BJ (cell line): ENCODE measurements around the gene NCOA3. TPM values are rescaled to one million over a fixed set of nuclear protein-coding genes. Genes with fewer than 3 reads are reported as not detected.

ENCODE experiments used
- CTCF ChIA-PET: fragments of 350-600 bp; formaldehyde crosslinking; extraction: SDS; loops from one replicate; lab custom pipeline; 2021; ENCODE audit warnings: antibody characterized with exemption, inconsistent platforms; lab: Yijun Ruan, JAX
- POLR2A ChIA-PET: fragments of 300-600 bp; sonication (Branson Sonifier 250); formaldehyde crosslinking; extraction: SDS; loops from one replicate; lab custom pipeline; 2021; ENCODE audit warnings: antibody characterized with exemption; lab: Charles Lee
- DNase-seq: peaks from one replicate; pipeline ENCODE4 v3.0.0-alpha.2; 2011; ENCODE audit warnings: low read depth
- H3K27me3 ChIP-seq: 2 replicates; pipeline ENCODE4 v1.6.0; 2011; ENCODE audit warnings: low read length; ENCODE audit not compliant: control insufficient read depth, insufficient read depth
- H3K36me3 ChIP-seq: 2 replicates; pipeline ENCODE4 v1.5.1; 2011; ENCODE audit warnings: low read length; ENCODE audit not compliant: control insufficient read depth, insufficient read depth
- H3K4me3 ChIP-seq: 2 replicates; pipeline ENCODE4 v1.5.1; 2011; ENCODE audit warnings: low read depth, mild to moderate bottlenecking, control low read depth, low read length
- polyA plus RNA-seq: library from polyadenylated mRNA; depleted of rRNA; stranded (reverse); fragments of >200 nt; gene quantifications from 2 replicates; pipeline ENCODE4 v1.2.3, GENCODE V29; 2011
- TF ChIP-seq, protein P1 (sequence below): IDR thresholded peaks from 2 replicates; pipeline ENCODE4 v1.5.1; 2011; ENCODE audit warnings: low read depth, mild to moderate bottlenecking, control low read depth, inconsistent platforms, low read length, moderate library complexity; ENCODE audit not compliant: insufficient read depth

Gene NCOA3
- polyA plus RNA-seq, 1 experiment = 23.6 TPM

DNA sequence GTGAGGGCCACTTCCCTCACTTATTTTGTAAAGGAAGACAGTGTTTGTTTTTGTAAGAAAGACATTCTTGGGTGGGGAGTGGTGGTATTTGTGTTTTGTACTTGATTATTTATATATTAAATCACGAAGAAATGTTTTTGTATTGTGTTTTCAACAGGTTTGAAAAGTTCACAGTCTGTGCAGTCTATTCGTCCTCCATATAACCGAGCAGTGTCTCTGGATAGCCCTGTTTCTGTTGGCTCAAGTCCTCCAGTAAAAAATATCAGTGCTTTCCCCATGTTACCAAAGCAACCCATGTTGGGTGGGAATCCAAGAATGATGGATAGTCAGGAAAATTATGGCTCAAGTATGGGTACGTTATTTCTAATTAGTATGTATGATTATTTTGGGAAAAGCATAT lies 137.2 kb downstream of the NCOA3 start:
- CTCF ChIA-PET = no interaction called here
- no peak for DNase-seq
- peaks cover 13% of the 10 kb centered on the region for H3K36me3 ChIP-seq
- TF ChIP-seq, protein P1, sequence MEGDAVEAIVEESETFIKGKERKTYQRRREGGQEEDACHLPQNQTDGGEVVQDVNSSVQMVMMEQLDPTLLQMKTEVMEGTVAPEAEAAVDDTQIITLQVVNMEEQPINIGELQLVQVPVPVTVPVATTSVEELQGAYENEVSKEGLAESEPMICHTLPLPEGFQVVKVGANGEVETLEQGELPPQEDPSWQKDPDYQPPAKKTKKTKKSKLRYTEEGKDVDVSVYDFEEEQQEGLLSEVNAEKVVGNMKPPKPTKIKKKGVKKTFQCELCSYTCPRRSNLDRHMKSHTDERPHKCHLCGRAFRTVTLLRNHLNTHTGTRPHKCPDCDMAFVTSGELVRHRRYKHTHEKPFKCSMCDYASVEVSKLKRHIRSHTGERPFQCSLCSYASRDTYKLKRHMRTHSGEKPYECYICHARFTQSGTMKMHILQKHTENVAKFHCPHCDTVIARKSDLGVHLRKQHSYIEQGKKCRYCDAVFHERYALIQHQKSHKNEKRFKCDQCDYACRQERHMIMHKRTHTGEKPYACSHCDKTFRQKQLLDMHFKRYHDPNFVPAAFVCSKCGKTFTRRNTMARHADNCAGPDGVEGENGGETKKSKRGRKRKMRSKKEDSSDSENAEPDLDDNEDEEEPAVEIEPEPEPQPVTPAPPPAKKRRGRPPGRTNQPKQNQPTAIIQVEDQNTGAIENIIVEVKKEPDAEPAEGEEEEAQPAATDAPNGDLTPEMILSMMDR = no peak
- no peak overlapping the region for H3K4me3 ChIP-seq
- H3K27me3 ChIP-seq = no peaks in the 10 kb centered on the region
- POLR2A ChIA-PET = no interaction called here

DNA sequence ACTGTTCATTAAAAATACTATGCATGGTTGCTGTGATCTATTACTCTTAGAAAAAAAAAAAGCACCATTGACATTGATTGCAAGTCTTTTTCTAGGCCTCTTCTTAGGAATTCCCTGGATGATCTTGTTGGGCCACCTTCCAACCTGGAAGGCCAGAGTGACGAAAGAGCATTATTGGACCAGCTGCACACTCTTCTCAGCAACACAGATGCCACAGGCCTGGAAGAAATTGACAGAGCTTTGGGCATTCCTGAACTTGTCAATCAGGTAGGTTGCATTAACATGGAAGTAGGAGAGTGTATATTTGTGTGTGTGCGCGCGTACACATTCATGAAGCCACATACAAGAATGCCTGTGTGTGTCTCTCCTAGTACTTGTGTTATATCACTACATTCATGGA lies 140.4 kb downstream of the NCOA3 start:
- CTCF ChIA-PET = interaction anchor here (0.9 kb wide), 1 partner anchor 10 kb away, joined by 4 read pairs; no protein-coding TSS in a partner anchor
- Histone ChIP-seq H3K27me3 (no peaks in the 10 kb centered on the region), H3K4me3 (no peak overlapping the region), H3K36me3 (peaks cover 8% of the 10 kb centered on the region)
- POLR2A ChIA-PET = no interaction called here
- TF ChIP-seq, protein P1 = no peak
- DNase-seq = no peak

DNA sequence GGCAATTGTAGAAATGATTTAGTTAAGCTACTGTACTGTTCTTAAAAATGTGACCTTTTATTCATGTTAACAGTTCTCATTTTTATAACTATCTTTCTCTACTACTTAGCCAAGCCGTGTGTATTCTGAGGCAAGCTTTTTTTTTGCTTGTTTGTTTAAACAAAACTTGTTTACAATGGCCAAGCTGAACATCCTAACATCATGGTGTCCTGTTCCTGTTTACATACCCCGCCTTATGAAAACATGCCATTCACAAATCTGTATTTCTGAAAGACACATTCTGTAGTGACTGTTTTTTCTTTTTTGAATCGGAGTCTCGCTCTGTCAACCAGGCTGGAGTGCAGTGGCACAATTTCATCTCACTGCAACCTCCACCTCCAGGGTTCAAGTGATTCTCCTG lies 140.9 kb downstream of the NCOA3 start:
- no peak for DNase-seq
- CTCF ChIA-PET = interaction anchor here (0.9 kb wide), 1 partner anchor 10 kb away, joined by 4 read pairs; no protein-coding TSS in a partner anchor
- Histone ChIP-seq H3K36me3 (peaks cover 8% of the 10 kb centered on the region), H3K4me3 (no peak overlapping the region), H3K27me3 (no peaks in the 10 kb centered on the region)
- POLR2A ChIA-PET = no interaction called here
- TF ChIP-seq, protein P1 = no peak

DNA sequence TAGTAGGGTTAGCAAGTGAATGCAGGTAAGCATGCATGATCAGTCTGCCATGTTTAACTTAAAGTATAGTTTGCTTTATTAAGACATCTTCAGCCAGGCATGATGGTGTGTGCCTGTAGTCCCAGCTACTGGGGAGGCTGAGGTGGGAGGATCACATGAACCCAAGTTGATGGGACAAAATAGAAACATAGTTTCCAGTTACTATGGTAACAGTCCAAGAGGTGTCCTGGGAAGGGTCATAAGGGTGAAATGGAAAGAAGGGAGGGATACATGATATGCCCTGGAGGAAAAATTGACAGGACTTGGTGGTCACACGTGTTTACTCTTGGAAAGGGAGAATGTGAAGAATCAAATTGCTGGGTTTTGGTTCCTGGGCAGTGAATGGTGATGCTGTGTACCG lies 143.9 kb downstream of the NCOA3 start:
- H3K4me3 ChIP-seq = no peak overlapping the region
- peaks cover 12% of the 10 kb centered on the region for H3K36me3 ChIP-seq
- ChIA-PET CTCF (interaction anchor here (0.6 to 1.6 kb wide), 2 partner anchors 132 to 975 kb away, joined by 4 read pairs; no protein-coding TSS in a partner anchor), POLR2A (no interaction called here)
- DNase-seq = no peak
- H3K27me3 ChIP-seq = no peaks in the 10 kb centered on the region
- TF ChIP-seq, protein P1 = no peak

DNA sequence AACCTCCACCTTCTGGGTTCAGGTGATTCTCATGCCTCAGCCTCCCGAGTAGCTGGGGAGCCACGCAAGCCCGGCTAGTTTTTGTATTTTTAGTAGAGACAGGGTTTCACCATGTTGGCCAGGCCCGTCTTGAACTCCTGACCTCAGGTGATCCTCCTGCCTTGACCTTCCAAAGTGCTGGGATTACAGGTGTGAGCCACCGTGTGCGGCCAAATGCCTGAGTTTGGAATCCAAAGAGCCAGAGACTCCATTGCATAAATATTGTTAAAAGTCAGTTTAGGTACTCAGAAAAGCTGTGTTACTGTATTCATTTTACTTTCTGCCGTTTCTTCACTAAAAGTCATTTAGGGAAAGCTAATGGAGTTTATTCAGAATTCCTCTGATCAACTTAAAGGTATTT lies 146.3 kb downstream of the NCOA3 start:
- H3K4me3 ChIP-seq = no peak overlapping the region
- TF ChIP-seq, protein P1 = no peak
- no peak for DNase-seq
- H3K36me3 ChIP-seq = peaks cover 13% of the 10 kb centered on the region
- H3K27me3 ChIP-seq = no peaks in the 10 kb centered on the region
- ChIA-PET CTCF (interaction anchor here (0.7 to 4.0 kb wide), 2 partner anchors 10 to 16 kb away, joined by 3 to 16 read pairs; no protein-coding TSS in a partner anchor), POLR2A (no interaction called here)
